HepG2 (cell line): ENCODE data around the gene NFKB1. TPM values are rescaled to one million over a fixed set of nuclear protein-coding genes. Genes with fewer than 3 reads are reported as not detected.

ENCODE experiments used
- ATAC-seq: fragments of 200-7000 bp; cut with Tn5 transposase; 3 replicates; pipeline ENCODE4 v1.9.1; 2020; ENCODE audit warnings: mild to moderate bottlenecking, moderate library complexity
- BruUV-seq: library from RNA; stranded (reverse); fragments of 400-500 nt; replicated peaks from 2 replicates; lab custom pipeline; 2021; lab: Mats Ljungman, UMichigan
- CTCF ChIA-PET: fragments of 300-600 bp; formaldehyde crosslinking; extraction: SDS; loops from one replicate; lab custom pipeline; 2021; ENCODE audit warnings: low total read pairs, inconsistent platforms, low intra/inter-chr PET ratio; lab: Yijun Ruan, JAX
- POLR2A ChIA-PET: fragments of 350-600 bp; sonication (Branson Sonifier 250); formaldehyde crosslinking; loops from one replicate; lab custom pipeline; 2020; ENCODE audit warnings: antibody characterized with exemption, inconsistent platforms; lab: Yijun Ruan, JAX
- DNase-seq: peaks from one replicate; pipeline ENCODE4 v3.0.0-alpha.2; 2015; ENCODE audit warnings: low spot score
- FAIRE-seq: peaks from 3 replicates; lab custom pipeline; 2011; peaks lifted over from hg19 to GRCh38; lab: Jason Lieb, UNC
- H2AFZ ChIP-seq: one replicate; pipeline ENCODE4 v1.6.1; 2011; ENCODE audit warnings: low read length, inconsistent platforms
- H3K27ac ChIP-seq: fragments of 300-600 bp; 3 replicates; pipeline ENCODE4 v1.8.0; 2011; ENCODE audit warnings: mixed run types, mild to moderate bottlenecking, mixed read lengths, low read length, inconsistent platforms; ENCODE audit not compliant: insufficient read depth; ENCODE audit errors: extremely low read length
- H3K27me3 ChIP-seq, 2 experiments: fragments of 200-600 bp in 1 of 2; 2 replicates in 1 of 2; 3 replicates in 1 of 2; pipeline versions ENCODE4 v1.6.0 to v1.8.0; 2011; ENCODE audit warnings: low read length in 2 of 2, mild to moderate bottlenecking in 2 of 2, moderate library complexity in 2 of 2, inconsistent platforms in 1 of 2; ENCODE audit not compliant: insufficient read depth in 2 of 2, control insufficient read depth in 1 of 2
- H3K36me3 ChIP-seq, 2 experiments: fragments of 200-600 bp in 1 of 2; replicated peaks in 1 of 2; 2 replicates in 1 of 2; 3 replicates in 1 of 2; pipeline versions ENCODE4 v1.5.1 to v1.8.0; 2011; ENCODE audit warnings: low read length in 2 of 2, inconsistent platforms in 1 of 2; ENCODE audit not compliant: insufficient read depth in 2 of 2, control insufficient read depth in 1 of 2
- H3K4me1 ChIP-seq: 2 replicates; pipeline ENCODE4 v1.5.1; 2012; ENCODE audit warnings: low read length, inconsistent platforms; ENCODE audit not compliant: insufficient read depth
- H3K4me2 ChIP-seq: 2 replicates; pipeline ENCODE4 v1.6.0; 2011; ENCODE audit warnings: low read depth, low read length, inconsistent platforms
- H3K4me3 ChIP-seq, 3 experiments: fragments of 200-600 bp in 1 of 3; sonication (generic), shearing (Covaris generic) in 1 of 3; replicated peaks in 1 of 3; 2 replicates each; pipeline ENCODE4 v1.5.1; 2011 to 2016; ENCODE audit warnings: low read length in 3 of 3, inconsistent platforms in 2 of 3, low read depth in 2 of 3, mild to moderate bottlenecking in 2 of 3, control low read depth in 1 of 3, mixed read lengths in 1 of 3; ENCODE audit not compliant: insufficient read depth in 1 of 3
- H3K79me2 ChIP-seq: one replicate; pipeline ENCODE4 v1.6.1; 2011; ENCODE audit warnings: low read length, inconsistent platforms; ENCODE audit not compliant: insufficient read depth
- H3K9ac ChIP-seq: 2 replicates; pipeline ENCODE4 v1.6.0; 2011; ENCODE audit warnings: mild to moderate bottlenecking, low read depth, low read length, inconsistent platforms; ENCODE audit not compliant: insufficient read depth
- H3K9me3 ChIP-seq: 2 replicates; pipeline ENCODE4 v1.5.1; 2012; ENCODE audit warnings: mild to moderate bottlenecking, low read length
- H4K20me1 ChIP-seq: 2 replicates; pipeline ENCODE4 v1.6.0; 2011; ENCODE audit warnings: inconsistent platforms, mild to moderate bottlenecking, low read length, moderate library complexity; ENCODE audit not compliant: insufficient read depth
- AHDC1 ChIP-seq: sonication (generic); formaldehyde crosslinking; IDR thresholded peaks from 2 replicates; pipeline ENCODE4 v1.5.1; 2020; ENCODE audit warnings: mild to moderate bottlenecking, missing genetic modification reagents, borderline replicate concordance
- DDIT3 ChIP-seq: sonication (generic); formaldehyde crosslinking; IDR thresholded peaks from 2 replicates; pipeline ENCODE4 v1.4.0; 2020; ENCODE audit warnings: mild to moderate bottlenecking, missing genetic modification reagents
- IKZF5 ChIP-seq: IDR thresholded peaks from 2 replicates; pipeline ENCODE4 v1.6.1; 2018; ENCODE audit warnings: missing genetic modification reagents, mild to moderate bottlenecking, missing compliant biosample characterization
- RCOR2 ChIP-seq: IDR thresholded peaks from 2 replicates; pipeline ENCODE4 v1.6.1; 2016; ENCODE audit warnings: missing biosample characterization, missing genetic modification reagents
- ZFP36 ChIP-seq: fragments of 150-350 bp; IDR thresholded peaks from 2 replicates; pipeline ENCODE4 v1.6.1; 2018; ENCODE audit warnings: borderline replicate concordance, low read length, low read depth; ENCODE audit not compliant: partially characterized antibody
- in situ Hi-C: cut with HindIII; loops from 2 replicates; pipeline ENCODE4 v1.10.0; 2017; ENCODE audit warnings: low pct_unique_long_range_greater_than_20kb; ENCODE audit not compliant: extremely low pct_ligation_motif_present
- intact Hi-C: fragments of 100-400 bp; cut with micrococcal nuclease; formaldehyde crosslinking; loops from one replicate; pipeline ENCODE4 v1.10.0; 2022; ENCODE audit not compliant: unreplicated experiment
- polyA plus RNA-seq, 8 experiments: library from polyadenylated mRNA; depleted of rRNA in 3 of 8; stranded (reverse) in 7 of 8; unstranded in 1 of 8; fragments of >200 nt; fragmentation: Illumina TruSeq in 4 of 8; extraction: Trizol in 4 of 8; gene quantifications; 2 replicates each; pipeline versions ENCODE4 v1.2.1 to v1.2.3, GENCODE V29; 2011 to 2016; ENCODE audit warnings: low read depth in 4 of 8, missing spikeins in 1 of 8, mixed read lengths in 1 of 8; ENCODE audit not compliant: insufficient read depth in 1 of 8
- total RNA-seq, 5 experiments: library from RNA; depleted of rRNA; stranded (reverse); fragments of >200 nt; fragmentation: Illumina TruSeq; extraction: Trizol; gene quantifications; 2 replicates each; pipeline ENCODE4 v1.2.3, GENCODE V29; 2016; ENCODE audit warnings: low read depth in 1 of 5

The NFKB1 gene
- total and polyA plus RNA-seq, 2 of the 13 experiments (the other 11 are each of a cell fraction or from before 2014, with no cell fraction given) = 15.4 to 31.6 TPM

- H3K9ac ChIP-seq = no peak overlapping the region
- BruUV-seq = no TSS peak
- CTCF ChIA-PET = no interaction called here
- H3K4me1 ChIP-seq = peaks cover 19% of the 10 kb centered on the region
- H3K4me2 ChIP-seq = no peak overlapping the region
- H3K27me3 ChIP-seq = no peaks in the 10 kb centered on the region
- H3K4me3 ChIP-seq = no peak overlapping the region
- no peak for FAIRE-seq
- no peak for DNase-seq
- intact Hi-C loops = no loop called here
- TF ChIP-seq RCOR2 = no peak
- TF ChIP-seq DDIT3 = no peak
- TF ChIP-seq AHDC1 (CRISPR knock-in tag) = no peak
- TF ChIP-seq IKZF5 (CRISPR knock-in tag) = no peak
- TF ChIP-seq ZFP36 = no peak
- in situ Hi-C loops = no loop called here
- H3K27ac ChIP-seq = no peak overlapping the region
- ATAC-seq = no peak
- H3K9me3 ChIP-seq = no peaks in the 10 kb centered on the region
- no peak overlapping the region for H2AFZ ChIP-seq
- H4K20me1 ChIP-seq = 0 out of 2 replicates have a peak, but pooled peaks cover 3% of the 10 kb centered on the region
- POLR2A ChIA-PET = no interaction called here
- no peaks in the 10 kb centered on the region for H3K36me3 ChIP-seq
- peaks cover 82% of the 10 kb centered on the region for H3K79me2 ChIP-seq
Observed at GRCh38 chr4:102517753-102518152, 16.6 kb downstream of the NFKB1 start.
